Kidney epithelial cell (primary cell): ENCODE measurements around the gene SPATA46. TPM values are rescaled to one million over a fixed set of nuclear protein-coding genes. Genes with fewer than 3 reads are reported as not detected.

ENCODE experiments used
- DNase-seq: peaks from one replicate; pipeline ENCODE4 v3.0.0-alpha.2; 2010; ENCODE audit warnings: low read depth
- H3K27me3 ChIP-seq: 2 replicates; pipeline ENCODE4 v1.6.0; 2011; ENCODE audit warnings: low read length; ENCODE audit not compliant: control insufficient read depth, insufficient read depth
- H3K36me3 ChIP-seq: 2 replicates; pipeline ENCODE4 v1.5.1; 2011; ENCODE audit warnings: low read length; ENCODE audit not compliant: control insufficient read depth, insufficient read depth
- H3K4me3 ChIP-seq: 2 replicates; pipeline ENCODE4 v1.5.1; 2011; ENCODE audit warnings: low read depth, mild to moderate bottlenecking, control low read depth, low read length
- CTCF ChIP-seq: IDR thresholded peaks from 2 replicates; pipeline ENCODE4 v1.5.1; 2011; ENCODE audit warnings: mild to moderate bottlenecking, moderate library complexity, low read length, control low read depth, inconsistent platforms; ENCODE audit not compliant: insufficient read depth, poor library complexity, severe bottlenecking
- total RNA-seq: library from RNA; depleted of rRNA; stranded (reverse); fragments of >200 nt; gene quantifications from 2 replicates; pipeline ENCODE4 v1.2.3, GENCODE V29; 2015

SPATA46 gene
- total RNA-seq, 1 donor from 2014 or later = not detected

GRCh38 chr1:162389021-162389818 lies 12.6 kb upstream of the SPATA46 start:
- TF ChIP-seq CTCF = no peak
- peak; percentile 79 for DNase-seq
- no peak overlapping the region for H3K4me3 ChIP-seq
- no peaks in the 10 kb centered on the region for H3K27me3 ChIP-seq
- peaks cover 1% of the 10 kb centered on the region for H3K36me3 ChIP-seq

GRCh38 chr1:162388615-162389014 lies 12.0 kb upstream of the SPATA46 start:
- DNase-seq = no peak
- no peak overlapping the region for H3K4me3 ChIP-seq
- H3K36me3 ChIP-seq = peaks cover 1% of the 10 kb centered on the region
- TF ChIP-seq CTCF = no peak
- no peaks in the 10 kb centered on the region for H3K27me3 ChIP-seq

- no peak overlapping the region for H3K4me3 ChIP-seq
- peaks cover 1% of the 10 kb centered on the region for H3K36me3 ChIP-seq
- no peak for TF ChIP-seq CTCF
- no peaks in the 10 kb centered on the region for H3K27me3 ChIP-seq
- DNase-seq = no peak
Measured at GRCh38 chr1:162388083-162388594, 11.5 kb upstream of the SPATA46 start.

GRCh38 chr1:162387226-162388082 lies 10.8 kb upstream of the SPATA46 start:
- TF ChIP-seq CTCF = no peak
- no peaks in the 10 kb centered on the region for H3K27me3 ChIP-seq
- DNase-seq = no peak
- H3K36me3 ChIP-seq = peaks cover 1% of the 10 kb centered on the region
- no peak overlapping the region for H3K4me3 ChIP-seq

- no peaks in the 10 kb centered on the region for H3K27me3 ChIP-seq
- TF ChIP-seq CTCF = no peak
- peaks cover 3% of the 10 kb centered on the region for H3K36me3 ChIP-seq
- H3K4me3 ChIP-seq = no peak overlapping the region
- no peak for DNase-seq
Measured at GRCh38 chr1:162386292-162387225, 9.9 kb upstream of the SPATA46 start.
